H54 (cell line): ENCODE measurements around the gene ZNF618.

Experiments used
- DNase-seq: peaks from one replicate; pipeline ENCODE4 v3.0.0; 2011; ENCODE audit warnings: low spot score, mixed read lengths; ENCODE audit not compliant: insufficient read length
- FAIRE-seq: peaks from 3 replicates; lab custom pipeline; 2011; peaks lifted over from hg19 to GRCh38; lab: Jason Lieb, UNC
- POLR2A ChIP-seq: IDR thresholded peaks from 2 replicates; pipeline ENCODE4 v1.6.1; 2011; ENCODE audit warnings: low read depth, mild to moderate bottlenecking, low read length

The ZNF618 gene

GRCh38 chr9:114054191-114054690 is 178.1 kb downstream of the ZNF618 start:
- FAIRE-seq (no peak), DNase-seq (no peak)
- no peak for TF ChIP-seq POLR2A

GRCh38 chr9:114055061-114055460 is 179.0 kb downstream of the ZNF618 start:
- FAIRE-seq (no peak), DNase-seq (no peak)
- no peak for TF ChIP-seq POLR2A

- no peak for FAIRE-seq
- DNase-seq: no peak
- TF ChIP-seq POLR2A: no peak
These were observed 179.8 kb downstream of the ZNF618 start for GRCh38 chr9:114055894-114056293.

GRCh38 chr9:114056527-114056926 is 180.4 kb downstream of the ZNF618 start:
- TF ChIP-seq POLR2A: no peak
- FAIRE-seq (no peak), DNase-seq (no peak)

- no peak for TF ChIP-seq POLR2A
- FAIRE-seq: no peak
- no peak for DNase-seq
These were observed 181.2 kb downstream of the ZNF618 start for GRCh38 chr9:114057161-114057885.

GRCh38 chr9:114058688-114059046 is 182.6 kb downstream of the ZNF618 start:
- DNase-seq (no peak), FAIRE-seq (no peak)
- TF ChIP-seq POLR2A: no peak

GRCh38 chr9:114059047-114059803 is 183.1 kb downstream of the ZNF618 start:
- DNase-seq: no peak
- FAIRE-seq: no peak
- no peak for TF ChIP-seq POLR2A

- no peak for FAIRE-seq
- TF ChIP-seq POLR2A: no peak
- no peak for DNase-seq
These were observed 184.0 kb downstream of the ZNF618 start for GRCh38 chr9:114060070-114060469.

- no peak for FAIRE-seq
- no peak for TF ChIP-seq POLR2A
- DNase-seq: no peak
These were observed 184.6 kb downstream of the ZNF618 start for GRCh38 chr9:114060711-114061110.

GRCh38 chr9:114061292-114061691 is 185.2 kb downstream of the ZNF618 start:
- no peak for FAIRE-seq
- TF ChIP-seq POLR2A: no peak

GRCh38 chr9:114061830-114062474 is 185.8 kb downstream of the ZNF618 start:
- FAIRE-seq (no peak), DNase-seq (no peak)
- no peak for TF ChIP-seq POLR2A

More at GRCh38 chr9:114061292-114061691, 185.2 kb downstream of the ZNF618 start:
- DNase-seq: no peak

- DNase-seq (no peak), FAIRE-seq (no peak)
- no peak for TF ChIP-seq POLR2A
These were observed 189.2 kb downstream of the ZNF618 start for GRCh38 chr9:114065304-114065703.

- no peak for DNase-seq
- no peak for TF ChIP-seq POLR2A
- no peak for FAIRE-seq
These were observed 193.5 kb downstream of the ZNF618 start for GRCh38 chr9:114069476-114070187.
